HG03175 (cell line): ENCODE data around the gene HDLBP.

Experiments
- ATAC-seq: cut with Tn5 transposase; IDR thresholded peaks from one replicate; pipeline ENCODE4 v1.9.1; 2021; ENCODE audit warnings: mild to moderate bottlenecking, moderate library complexity; ENCODE audit not compliant: unreplicated experiment

The HDLBP gene

GRCh38 chr2:241179899-241180298 is 135.6 kb downstream of the HDLBP start:
- no peak for ATAC-seq

DNA sequence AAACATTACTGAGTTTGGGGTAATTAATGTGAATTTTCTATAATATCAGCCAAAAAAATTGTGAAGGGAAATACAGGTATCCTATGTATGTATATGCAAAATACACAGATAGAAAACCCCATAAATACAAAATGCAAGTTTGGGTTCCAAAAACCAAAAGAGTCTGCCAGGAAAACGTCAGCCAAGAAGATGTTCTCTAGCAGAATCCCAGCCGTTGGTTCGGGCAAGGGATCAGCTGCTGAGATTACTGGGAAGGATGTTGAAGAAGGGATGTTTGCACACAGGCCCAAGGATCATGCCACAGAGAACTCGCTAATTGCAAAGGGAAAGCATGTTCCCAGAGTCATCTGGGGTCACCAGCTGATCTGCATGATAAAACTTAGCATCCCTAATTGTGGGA is 136.5 kb downstream of the HDLBP start:
- ATAC-seq, result no peak

GRCh38 chr2:241177526-241178334 is 137.7 kb downstream of the HDLBP start:
- no peak for ATAC-seq
